GM12801 (cell line): ENCODE results near the gene ARHGAP26.

Source experiments
- TF ChIP-seq, protein P1 (sequence below): IDR thresholded peaks from one replicate; pipeline ENCODE4 v1.5.1; 2011; ENCODE audit warnings: control low read depth; ENCODE audit not compliant: insufficient read length; ENCODE audit errors: extremely low read depth

ARHGAP26 gene

DNA sequence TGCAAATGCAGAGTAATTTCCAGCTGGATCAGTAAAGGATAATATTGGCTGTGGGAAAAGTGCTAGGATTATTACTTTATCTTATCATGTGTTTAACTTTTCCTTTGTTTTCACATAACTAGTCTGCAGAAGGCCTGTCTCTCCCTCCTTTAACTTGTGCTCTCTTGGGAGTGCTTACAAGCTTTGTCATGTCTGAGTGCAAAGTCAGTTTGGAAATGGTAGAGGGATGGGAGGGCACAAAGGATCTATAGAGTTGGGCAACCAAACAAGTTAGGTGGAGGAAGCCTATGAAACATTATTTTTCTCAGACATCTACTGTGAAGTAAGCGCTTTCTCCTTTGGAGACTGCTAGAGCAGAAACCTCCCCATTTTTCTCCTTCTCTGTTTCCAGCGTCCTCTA, 308.8 kb downstream of the ARHGAP26 start:
- TF ChIP-seq, protein P1, sequence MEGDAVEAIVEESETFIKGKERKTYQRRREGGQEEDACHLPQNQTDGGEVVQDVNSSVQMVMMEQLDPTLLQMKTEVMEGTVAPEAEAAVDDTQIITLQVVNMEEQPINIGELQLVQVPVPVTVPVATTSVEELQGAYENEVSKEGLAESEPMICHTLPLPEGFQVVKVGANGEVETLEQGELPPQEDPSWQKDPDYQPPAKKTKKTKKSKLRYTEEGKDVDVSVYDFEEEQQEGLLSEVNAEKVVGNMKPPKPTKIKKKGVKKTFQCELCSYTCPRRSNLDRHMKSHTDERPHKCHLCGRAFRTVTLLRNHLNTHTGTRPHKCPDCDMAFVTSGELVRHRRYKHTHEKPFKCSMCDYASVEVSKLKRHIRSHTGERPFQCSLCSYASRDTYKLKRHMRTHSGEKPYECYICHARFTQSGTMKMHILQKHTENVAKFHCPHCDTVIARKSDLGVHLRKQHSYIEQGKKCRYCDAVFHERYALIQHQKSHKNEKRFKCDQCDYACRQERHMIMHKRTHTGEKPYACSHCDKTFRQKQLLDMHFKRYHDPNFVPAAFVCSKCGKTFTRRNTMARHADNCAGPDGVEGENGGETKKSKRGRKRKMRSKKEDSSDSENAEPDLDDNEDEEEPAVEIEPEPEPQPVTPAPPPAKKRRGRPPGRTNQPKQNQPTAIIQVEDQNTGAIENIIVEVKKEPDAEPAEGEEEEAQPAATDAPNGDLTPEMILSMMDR: no peak

DNA sequence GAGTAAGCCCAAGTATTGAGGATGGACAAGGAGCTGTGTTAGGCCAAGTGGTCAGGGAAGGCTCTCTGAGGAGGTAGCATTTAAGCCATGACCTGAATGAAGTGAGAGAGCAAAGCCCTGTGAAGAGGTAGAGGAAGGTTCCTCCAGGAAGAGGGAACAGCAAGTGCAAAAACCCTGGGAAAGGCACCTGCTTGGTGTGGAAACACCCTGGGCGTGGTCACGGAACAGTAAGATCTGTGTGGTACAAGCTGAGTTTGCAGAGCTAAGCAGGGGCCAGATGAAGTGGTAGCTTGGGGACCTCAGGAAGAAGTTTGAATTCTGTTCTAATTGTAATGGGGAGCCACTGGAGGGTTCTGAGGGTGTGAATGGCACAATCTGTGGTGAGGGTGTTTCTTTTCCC, 310.2 kb downstream of the ARHGAP26 start:
- TF ChIP-seq, protein P1: no peak

DNA sequence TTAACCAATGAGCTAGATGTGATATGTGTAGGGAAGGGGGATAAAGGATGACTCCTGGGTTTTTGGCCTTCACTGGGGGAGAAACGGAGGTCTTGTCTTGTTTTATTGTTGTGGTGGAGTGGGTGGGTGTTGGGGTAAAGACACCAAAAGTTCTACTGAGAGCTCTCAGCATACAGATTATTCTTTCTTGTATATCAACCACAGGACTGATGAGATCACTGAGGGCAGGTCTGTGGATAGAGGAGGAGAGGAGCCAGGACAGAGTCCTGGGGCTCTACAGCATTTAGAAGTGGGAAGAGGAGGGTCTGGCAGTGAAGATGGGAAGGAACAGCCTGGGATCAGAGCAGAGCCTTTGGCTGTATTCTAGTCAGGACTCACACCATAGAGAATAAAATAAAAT, 310.8 kb downstream of the ARHGAP26 start:
- TF ChIP-seq, protein P1: no peak

GRCh38 chr5:143083006-143083405, 312.8 kb downstream of the ARHGAP26 start:
- TF ChIP-seq, protein P1: no peak

- TF ChIP-seq, protein P1: no peak
Measured at GRCh38 chr5:143084407-143084806, 314.2 kb downstream of the ARHGAP26 start.

GRCh38 chr5:143085319-143085917, 315.2 kb downstream of the ARHGAP26 start:
- TF ChIP-seq, protein P1: no peak

DNA sequence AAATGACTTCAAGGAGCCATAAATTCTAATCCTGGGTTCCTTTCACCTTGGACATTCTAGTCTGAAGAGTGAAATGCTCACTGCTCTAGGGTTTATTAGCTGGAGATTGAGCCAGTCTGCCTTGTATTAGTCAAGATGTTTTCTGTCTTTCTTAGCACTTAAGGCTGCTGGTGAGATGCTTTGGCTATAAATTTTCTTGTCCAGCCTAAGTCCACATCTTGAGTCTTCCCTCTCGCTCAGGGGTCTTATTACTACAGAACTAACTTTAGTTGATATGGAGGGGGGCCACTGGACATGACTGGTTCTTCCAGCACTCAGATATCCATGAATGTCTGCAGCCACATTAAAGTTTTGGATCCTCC, 316.4 kb downstream of the ARHGAP26 start:
- TF ChIP-seq, protein P1: no peak
